SK-N-MC (cell line): ENCODE results near the gene SSTR1.

ENCODE experiments used
- DNase-seq: peaks from one replicate; pipeline ENCODE4 v3.0.0-alpha.2; 2011; ENCODE audit warnings: low read depth, low spot score
- H3K27ac ChIP-seq: fragments of 200-600 bp; sonication (generic); 2 replicates; pipeline ENCODE4 v1.5.1; 2016; ENCODE audit warnings: mixed run types
- H3K36me3 ChIP-seq: fragments of 200-600 bp; sonication (generic); 2 replicates; pipeline ENCODE4 v1.6.1; 2017; ENCODE audit warnings: antibody characterized with exemption, low read length, mixed read lengths; ENCODE audit not compliant: insufficient read depth
- H3K4me3 ChIP-seq: fragments of 200-600 bp; sonication (generic); 2 replicates; pipeline ENCODE4 v1.5.1; 2016
- H3K9ac ChIP-seq: fragments of 200-600 bp; sonication (generic); 2 replicates; pipeline ENCODE4 v1.8.0; 2017; ENCODE audit warnings: mixed run types, mixed read lengths; ENCODE audit not compliant: insufficient read length
- H3K9me3 ChIP-seq: fragments of 200-600 bp; sonication (generic); 2 replicates; pipeline ENCODE4 v1.6.1; 2017; ENCODE audit warnings: low read depth, mild to moderate bottlenecking, antibody characterized with exemption, low read length, moderate library complexity, mixed read lengths
- EZH2 ChIP-seq: fragments of 200-600 bp; sonication (generic); IDR thresholded peaks from one replicate; pipeline ENCODE4 v1.6.1; 2017; ENCODE audit warnings: antibody characterized with exemption
- FOXP2 ChIP-seq: optimal IDR thresholded peaks from 2 replicates; pipeline ENCODE3; 2011; ENCODE audit warnings: mild to moderate bottlenecking, moderate library complexity; ENCODE audit not compliant: insufficient read depth; ENCODE audit errors: extremely low read length, control extremely low read depth
- POLR2AphosphoS5 ChIP-seq: IDR thresholded peaks from 2 replicates; pipeline ENCODE4 v1.6.1; 2012; ENCODE audit warnings: mild to moderate bottlenecking, low read depth, low read length, borderline replicate concordance

SSTR1 gene

GRCh38 chr14:38199739-38200138 lies 8.0 kb upstream of the SSTR1 start:
- DNase-seq, result no peak
- no peak for TF ChIP-seq FOXP2
- no peak for TF ChIP-seq EZH2
- no peaks in the 10 kb centered on the region for H3K9me3 ChIP-seq
- no peak overlapping the region for H3K27ac ChIP-seq
- H3K36me3 ChIP-seq, result no peaks in the 10 kb centered on the region
- no peak overlapping the region for H3K4me3 ChIP-seq
- H3K9ac ChIP-seq, result no peak overlapping the region

- no peak for DNase-seq
- Histone ChIP-seq H3K4me3 (no peak overlapping the region), H3K9ac (no peak overlapping the region), H3K36me3 (no peaks in the 10 kb centered on the region), H3K9me3 (no peaks in the 10 kb centered on the region; the same call in 1 of the 2 replicates), H3K27ac (no peak overlapping the region)
- TF ChIP-seq EZH2, result no peak
Measured at GRCh38 chr14:38201137-38201828, 6.4 kb upstream of the SSTR1 start.

GRCh38 chr14:38202444-38203191 lies 5.1 kb upstream of the SSTR1 start:
- DNase-seq, result no peak
- H3K4me3 ChIP-seq, result no peak overlapping the region
- H3K9me3 ChIP-seq, result no peaks in the 10 kb centered on the region; the same call in 1 of the 2 replicates
- TF ChIP-seq FOXP2 (no peak), POLR2AphosphoS5 (no peak), EZH2 (no peak)
- no peaks in the 10 kb centered on the region for H3K36me3 ChIP-seq
- H3K27ac ChIP-seq, result no peak overlapping the region
- H3K9ac ChIP-seq, result no peak overlapping the region

- Histone ChIP-seq H3K4me3 (no peak overlapping the region), H3K36me3 (no peaks in the 10 kb centered on the region), H3K9ac (no peak overlapping the region), H3K9me3 (no peaks in the 10 kb centered on the region; the same call in 1 of the 2 replicates), H3K27ac (no peak overlapping the region)
- no peak for TF ChIP-seq POLR2AphosphoS5
- no peak for TF ChIP-seq EZH2
- no peak for TF ChIP-seq FOXP2
- DNase-seq, result no peak
Measured at GRCh38 chr14:38203929-38204718, 3.6 kb upstream of the SSTR1 start.

- Histone ChIP-seq H3K9ac (no peak overlapping the region), H3K9me3 (no peaks in the 10 kb centered on the region; the same call in 1 of the 2 replicates), H3K27ac (no peak overlapping the region), H3K36me3 (no peaks in the 10 kb centered on the region), H3K4me3 (no peak overlapping the region)
- DNase-seq, result no peak
- no peak for TF ChIP-seq FOXP2
- TF ChIP-seq EZH2, result no peak
- TF ChIP-seq POLR2AphosphoS5, result no peak
Measured at GRCh38 chr14:38204719-38205115, 3.0 kb upstream of the SSTR1 start.

GRCh38 chr14:38205119-38205813 lies 2.4 kb upstream of the SSTR1 start:
- Histone ChIP-seq H3K9me3 (no peaks in the 10 kb centered on the region; the same call in 1 of the 2 replicates), H3K27ac (no peak overlapping the region), H3K4me3 (no peak overlapping the region), H3K36me3 (no peaks in the 10 kb centered on the region), H3K9ac (no peak overlapping the region)
- TF ChIP-seq POLR2AphosphoS5, result no peak
- TF ChIP-seq FOXP2, result no peak
- TF ChIP-seq EZH2, result no peak
- DNase-seq, result no peak

GRCh38 chr14:38205949-38206665 lies 1.6 kb upstream of the SSTR1 start:
- Histone ChIP-seq H3K9ac (no peak overlapping the region), H3K27ac (no peak overlapping the region), H3K36me3 (no peaks in the 10 kb centered on the region), H3K4me3 (no peak overlapping the region), H3K9me3 (no peaks in the 10 kb centered on the region; the same call in 1 of the 2 replicates)
- TF ChIP-seq EZH2 (no peak), FOXP2 (no peak), POLR2AphosphoS5 (no peak)
- no peak for DNase-seq
